Measurements from ENCODE around the gene TPRA1.

The TPRA1 gene

GRCh38 chr3:127590593-127591465 lies at the start of gene TPRA1:
TPRA1 (minus strand) TSS chr3:127590733; CDS start chr3:127580146, 10,587 bp downstream.
- DNase-seq (ENCODE audit: low read depth): peak; percentile 97

- no peak for DNase-seq (ENCODE audit: low read depth)
Observed at GRCh38 chr3:127640042-127640355, 49.5 kb upstream of the TPRA1 start.

GRCh38 chr3:127639173-127640041 lies 48.9 kb upstream of the TPRA1 start:
- peak; percentile 74 for DNase-seq (ENCODE audit: low read depth)

DNA sequence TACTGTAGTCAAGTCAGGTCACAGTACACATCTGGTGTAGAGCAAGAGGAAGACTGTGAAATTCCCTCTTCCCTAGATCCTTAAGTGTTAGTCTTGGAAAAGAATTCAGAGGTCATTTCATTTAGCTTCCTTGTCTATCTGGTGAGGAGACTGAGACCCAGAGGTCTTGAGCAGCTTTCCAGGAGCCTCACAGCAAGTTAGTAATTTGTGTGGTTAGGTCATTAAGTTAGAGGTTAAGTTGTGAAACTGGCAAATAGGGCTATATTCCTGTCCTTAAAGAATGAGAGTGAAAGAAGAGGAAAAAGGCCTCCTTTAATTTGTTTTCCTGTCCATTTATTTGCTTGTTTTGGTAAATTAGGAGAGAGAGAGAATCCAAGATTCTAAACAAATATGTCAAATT lies 47.4 kb upstream of the TPRA1 start:
- no peak for DNase-seq (ENCODE audit: low read depth)

- no peak for DNase-seq (ENCODE audit: low read depth)
Observed at GRCh38 chr3:127637546-127637945, 47.0 kb upstream of the TPRA1 start.

DNA sequence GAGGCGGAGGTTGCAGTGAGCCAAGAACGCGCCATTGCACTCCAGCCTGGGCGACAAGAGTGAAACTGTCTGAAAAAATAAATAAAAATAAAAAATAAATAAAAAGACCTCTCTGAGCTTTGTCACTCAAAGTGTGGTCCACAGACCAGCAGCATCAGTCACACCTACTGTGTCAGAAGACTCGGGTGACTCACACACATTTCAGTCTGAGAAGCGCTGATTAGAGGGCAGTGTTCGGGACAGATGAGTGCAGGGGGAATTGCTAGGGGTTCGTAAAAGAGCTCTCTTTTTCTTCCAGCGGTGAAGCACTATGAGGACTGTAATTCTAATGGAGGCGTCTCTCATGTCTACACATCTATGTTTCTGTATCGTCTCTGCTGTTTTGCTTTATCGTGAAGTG lies 44.1 kb upstream of the TPRA1 start:
- no peak for DNase-seq (ENCODE audit: low read depth)

DNA sequence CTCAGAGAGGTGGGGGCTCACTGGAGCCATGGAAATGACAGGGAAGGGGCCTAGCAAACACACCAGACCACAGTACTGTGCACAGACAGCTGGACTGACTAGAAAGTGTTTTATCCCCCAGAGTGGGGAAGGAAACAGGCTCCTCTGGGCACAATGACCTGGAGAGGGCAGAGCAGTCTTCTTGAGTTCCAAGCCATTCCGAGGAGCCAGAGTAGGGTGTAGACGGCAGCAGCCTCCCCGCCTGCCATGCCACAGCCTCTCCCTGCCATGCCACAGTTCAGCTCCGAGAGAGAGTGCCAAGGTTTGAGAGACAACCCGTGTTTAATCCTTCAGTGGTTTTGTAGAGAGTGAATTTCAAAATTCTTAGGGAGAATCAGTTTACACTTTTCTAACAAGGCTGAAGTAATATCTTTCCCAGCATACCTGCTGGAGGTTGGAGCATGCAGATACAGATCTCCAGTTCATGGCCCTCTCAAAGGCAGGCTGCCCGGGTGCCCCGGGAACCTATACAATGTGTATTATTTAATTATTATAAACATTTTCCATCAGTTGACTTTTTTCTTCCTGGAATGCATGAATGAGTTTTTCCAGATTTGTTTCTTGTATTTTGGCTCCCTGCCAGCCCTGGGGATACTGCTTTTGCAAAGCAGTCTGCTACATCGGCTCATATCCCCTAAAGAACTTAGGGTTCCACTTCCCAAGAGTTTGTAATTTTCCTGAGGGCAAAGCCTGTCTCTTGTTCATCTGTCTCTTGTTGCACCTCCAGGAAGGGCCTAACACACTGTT lies 41.7 kb upstream of the TPRA1 start:
- DNase-seq (ENCODE audit: low read depth): no peak

GRCh38 chr3:127630811-127631714 lies 40.5 kb upstream of the TPRA1 start:
- no peak for DNase-seq (ENCODE audit: low read depth)

DNA sequence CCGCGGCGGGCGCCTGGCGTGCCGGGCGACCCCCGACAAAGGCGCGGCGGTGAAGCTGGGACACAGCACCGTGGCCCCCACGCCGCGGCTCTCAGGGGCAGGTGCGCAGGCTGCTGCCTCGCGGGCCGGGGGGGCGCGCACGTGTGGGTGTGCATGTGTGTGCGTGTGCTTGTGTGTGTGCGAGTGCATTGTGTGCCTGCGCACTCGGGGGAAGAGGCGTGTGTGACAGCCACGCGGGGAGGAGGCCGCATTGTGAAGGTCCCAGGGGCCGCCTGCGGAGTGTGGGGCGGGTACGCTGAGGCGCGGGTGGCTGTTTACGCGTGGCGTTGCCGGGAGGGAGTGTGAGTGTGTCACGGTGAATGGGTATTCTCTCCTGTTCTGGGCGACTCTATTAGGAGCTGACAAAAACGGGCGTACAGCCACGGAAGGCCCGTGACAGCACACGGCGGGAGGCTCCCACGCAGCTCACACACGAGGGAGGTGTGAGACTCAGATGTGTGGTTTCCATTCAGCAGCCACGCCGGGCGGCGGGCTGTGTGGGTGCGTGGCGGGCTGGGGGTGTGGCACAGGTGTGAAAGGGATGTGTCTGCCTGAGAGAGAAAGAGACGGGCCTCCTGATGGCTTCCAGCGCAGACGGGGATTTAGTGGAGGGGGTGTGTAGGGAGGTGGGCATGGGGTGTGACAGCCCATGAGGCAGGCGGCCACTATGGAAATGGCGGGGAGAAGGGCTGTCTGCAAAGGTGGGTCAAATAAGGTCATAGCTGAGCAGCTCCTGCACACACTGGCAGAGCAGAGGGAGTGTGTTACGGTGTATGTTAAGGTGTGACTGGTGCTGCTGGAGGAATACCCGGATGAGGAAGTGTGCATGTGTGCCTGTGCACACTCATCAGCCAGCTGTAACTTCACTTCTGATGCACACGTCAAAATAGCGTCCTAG lies 39.2 kb upstream of the TPRA1 start:
- no peak for DNase-seq (ENCODE audit: low read depth)

- DNase-seq (ENCODE audit: low read depth): peak; percentile 63
Observed at GRCh38 chr3:127628788-127629466, 38.4 kb upstream of the TPRA1 start, which contains the start of gene PODXL2. PODXL2 (plus strand) TSS chr3:127629185; CDS start chr3:127629220, 35 bp downstream.

GRCh38 chr3:127628426-127628787 lies 37.9 kb upstream of the TPRA1 start:
- DNase-seq (ENCODE audit: low read depth): no peak

DNA sequence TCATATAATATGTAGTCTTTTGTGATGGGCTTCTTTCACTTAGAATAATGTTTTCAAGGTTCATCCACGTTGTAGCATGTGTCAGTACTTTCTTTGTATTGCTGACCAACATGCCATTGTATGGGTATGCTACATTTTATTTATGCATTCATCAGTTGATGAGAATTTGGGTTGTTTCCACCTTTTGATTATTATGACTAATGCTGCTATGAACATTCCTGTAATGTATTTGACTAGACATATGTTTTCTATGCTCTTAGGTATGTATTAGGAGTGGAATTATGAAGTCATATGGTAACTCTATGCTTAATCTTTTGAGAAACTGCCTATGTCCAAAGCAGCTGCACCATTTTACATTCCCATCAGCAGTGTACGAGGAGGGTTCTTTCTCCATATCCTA lies 35.3 kb upstream of the TPRA1 start:
- DNase-seq (ENCODE audit: low read depth): no peak

DNA sequence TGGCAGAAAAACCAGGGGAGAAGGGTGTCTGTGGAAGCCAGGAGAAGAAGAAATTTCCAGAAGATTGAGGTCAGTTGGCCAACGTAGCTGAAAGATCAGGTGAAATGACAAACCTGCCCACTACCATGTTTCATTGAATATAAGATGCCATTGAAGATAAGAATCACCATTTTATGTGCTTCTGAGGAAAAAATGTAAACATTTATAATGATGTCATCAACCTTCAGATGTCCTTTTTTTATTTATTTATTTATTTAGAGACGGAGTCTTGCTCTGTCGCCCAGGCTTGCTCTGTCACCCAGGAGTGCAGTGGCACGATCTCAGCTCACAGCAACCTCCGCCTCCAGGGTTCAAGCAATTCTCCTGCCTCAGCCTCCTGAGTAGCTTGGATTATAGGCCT lies 33.5 kb upstream of the TPRA1 start:
- no peak for DNase-seq (ENCODE audit: low read depth)

- DNase-seq (ENCODE audit: low read depth): no peak
Observed at GRCh38 chr3:127622772-127623576, 32.4 kb upstream of the TPRA1 start.

DNA sequence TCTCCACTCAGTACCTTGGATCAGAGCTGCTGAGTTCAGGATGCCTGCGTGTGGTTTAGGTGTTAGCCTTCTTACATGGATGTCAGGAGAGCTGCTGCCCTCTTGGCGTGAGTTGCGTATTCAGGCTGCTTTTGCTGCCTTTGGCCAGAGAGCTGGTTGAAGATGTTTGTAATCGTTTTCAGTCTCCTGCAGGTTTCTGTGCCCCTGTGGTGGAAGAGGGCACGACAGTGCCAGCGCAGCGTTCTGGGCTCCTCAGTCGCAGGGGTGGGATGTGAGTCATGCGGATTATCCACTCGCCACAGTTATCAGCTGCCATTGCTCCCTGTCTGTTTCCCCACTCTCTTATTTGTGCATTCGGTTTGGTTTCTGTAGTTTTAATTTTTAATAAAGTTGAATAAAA lies 31.5 kb upstream of the TPRA1 start:
- DNase-seq (ENCODE audit: low read depth): no peak

- DNase-seq (ENCODE audit: low read depth): no peak
Observed at GRCh38 chr3:127620637-127621375, 30.3 kb upstream of the TPRA1 start.

- DNase-seq (ENCODE audit: low read depth): no peak
Observed at GRCh38 chr3:127618891-127619290, 28.4 kb upstream of the TPRA1 start.

All from iris pigment epithelial cell (primary cell).